Liver (tissue), 3 donors: ENCODE data around the gene TRAIP.

Experiments used
- GABPA ChIP-seq, 2 donors: IDR thresholded peaks in 1 of 2; conservative IDR thresholded peaks in 1 of 2; 2 replicates each; pipeline ENCODE4 v1.6.1; 2016; ENCODE audit warnings: antibody characterized with exemption in 2 of 2, mild to moderate bottlenecking in 1 of 2, moderate library complexity in 1 of 2
- JUND ChIP-seq, 2 donors: IDR thresholded peaks; 2 replicates each; pipeline ENCODE4 v1.6.1; 2016; ENCODE audit warnings: antibody characterized with exemption in 2 of 2
- RAD21 ChIP-seq, 2 donors: IDR thresholded peaks; 2 replicates each; pipeline ENCODE4 v1.6.1; 2016; ENCODE audit warnings: antibody characterized with exemption in 2 of 2, mild to moderate bottlenecking in 2 of 2
- SP1 ChIP-seq: IDR thresholded peaks from 2 replicates; pipeline ENCODE4 v1.6.1; 2018; ENCODE audit warnings: antibody characterized with exemption, mild to moderate bottlenecking
- TF ChIP-seq, protein P1 (sequence below): fragments of 150-350 bp; IDR thresholded peaks from 2 replicates; pipeline ENCODE4 v1.5.1; 2017; ENCODE audit warnings: improper control_type of control experiment, low read depth, low read length; ENCODE audit not compliant: missing input control
- TF ChIP-seq, protein P2 (sequence below): IDR thresholded peaks from 2 replicates; pipeline ENCODE4 v1.6.1; 2016; ENCODE audit warnings: antibody characterized with exemption
- TF ChIP-seq, protein P3 (sequence below): IDR thresholded peaks from 2 replicates; pipeline ENCODE4 v1.6.1; 2016; ENCODE audit warnings: antibody characterized with exemption, mild to moderate bottlenecking
- donor health status: healthy.
- donor health status: healthy.

DNA sequence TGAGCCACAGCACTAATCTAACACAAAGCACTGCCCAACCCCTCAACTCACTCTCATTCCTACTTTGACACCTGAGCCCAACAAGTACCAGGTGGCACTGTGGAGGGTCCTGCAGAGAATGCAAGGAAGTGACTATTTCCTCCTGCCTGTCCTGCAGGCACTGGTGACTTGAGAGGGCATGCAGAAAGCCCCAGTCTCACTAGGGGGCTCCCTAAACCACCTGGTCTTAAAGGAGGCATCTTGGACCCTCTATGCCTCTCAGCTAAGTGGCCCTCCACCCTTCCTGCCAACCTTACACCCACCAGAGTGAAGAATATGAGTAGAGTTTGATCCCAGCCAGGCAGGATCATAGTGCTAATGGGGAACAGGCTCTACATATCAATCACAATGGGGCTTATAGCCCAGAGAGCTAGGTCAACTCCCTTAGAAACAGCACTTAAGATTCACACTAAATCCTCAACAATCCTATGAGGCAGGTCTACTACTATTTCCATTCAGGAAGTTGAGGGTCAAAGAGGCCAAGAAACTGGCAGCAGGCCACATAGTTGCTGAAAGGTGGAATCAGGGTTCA lies 15.2 kb downstream of the TRAIP start:
- TF ChIP-seq, protein P1, sequence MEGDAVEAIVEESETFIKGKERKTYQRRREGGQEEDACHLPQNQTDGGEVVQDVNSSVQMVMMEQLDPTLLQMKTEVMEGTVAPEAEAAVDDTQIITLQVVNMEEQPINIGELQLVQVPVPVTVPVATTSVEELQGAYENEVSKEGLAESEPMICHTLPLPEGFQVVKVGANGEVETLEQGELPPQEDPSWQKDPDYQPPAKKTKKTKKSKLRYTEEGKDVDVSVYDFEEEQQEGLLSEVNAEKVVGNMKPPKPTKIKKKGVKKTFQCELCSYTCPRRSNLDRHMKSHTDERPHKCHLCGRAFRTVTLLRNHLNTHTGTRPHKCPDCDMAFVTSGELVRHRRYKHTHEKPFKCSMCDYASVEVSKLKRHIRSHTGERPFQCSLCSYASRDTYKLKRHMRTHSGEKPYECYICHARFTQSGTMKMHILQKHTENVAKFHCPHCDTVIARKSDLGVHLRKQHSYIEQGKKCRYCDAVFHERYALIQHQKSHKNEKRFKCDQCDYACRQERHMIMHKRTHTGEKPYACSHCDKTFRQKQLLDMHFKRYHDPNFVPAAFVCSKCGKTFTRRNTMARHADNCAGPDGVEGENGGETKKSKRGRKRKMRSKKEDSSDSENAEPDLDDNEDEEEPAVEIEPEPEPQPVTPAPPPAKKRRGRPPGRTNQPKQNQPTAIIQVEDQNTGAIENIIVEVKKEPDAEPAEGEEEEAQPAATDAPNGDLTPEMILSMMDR: no peak
- TF ChIP-seq, protein P2, sequence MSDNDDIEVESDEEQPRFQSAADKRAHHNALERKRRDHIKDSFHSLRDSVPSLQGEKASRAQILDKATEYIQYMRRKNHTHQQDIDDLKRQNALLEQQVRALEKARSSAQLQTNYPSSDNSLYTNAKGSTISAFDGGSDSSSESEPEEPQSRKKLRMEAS: no peak
- TF ChIP-seq RAD21 (IDR thresholded peaks at IDR 0.05): peak; percentile 34 to 43
- no peak for TF ChIP-seq GABPA (IDR thresholded peaks at IDR 0.05 in 1 of 2, conservative IDR thresholded peaks at IDR 0.05 in 1 of 2)
- TF ChIP-seq JUND (IDR thresholded peaks at IDR 0.05): no peak
- TF ChIP-seq SP1: no peak
- TF ChIP-seq, protein P3, sequence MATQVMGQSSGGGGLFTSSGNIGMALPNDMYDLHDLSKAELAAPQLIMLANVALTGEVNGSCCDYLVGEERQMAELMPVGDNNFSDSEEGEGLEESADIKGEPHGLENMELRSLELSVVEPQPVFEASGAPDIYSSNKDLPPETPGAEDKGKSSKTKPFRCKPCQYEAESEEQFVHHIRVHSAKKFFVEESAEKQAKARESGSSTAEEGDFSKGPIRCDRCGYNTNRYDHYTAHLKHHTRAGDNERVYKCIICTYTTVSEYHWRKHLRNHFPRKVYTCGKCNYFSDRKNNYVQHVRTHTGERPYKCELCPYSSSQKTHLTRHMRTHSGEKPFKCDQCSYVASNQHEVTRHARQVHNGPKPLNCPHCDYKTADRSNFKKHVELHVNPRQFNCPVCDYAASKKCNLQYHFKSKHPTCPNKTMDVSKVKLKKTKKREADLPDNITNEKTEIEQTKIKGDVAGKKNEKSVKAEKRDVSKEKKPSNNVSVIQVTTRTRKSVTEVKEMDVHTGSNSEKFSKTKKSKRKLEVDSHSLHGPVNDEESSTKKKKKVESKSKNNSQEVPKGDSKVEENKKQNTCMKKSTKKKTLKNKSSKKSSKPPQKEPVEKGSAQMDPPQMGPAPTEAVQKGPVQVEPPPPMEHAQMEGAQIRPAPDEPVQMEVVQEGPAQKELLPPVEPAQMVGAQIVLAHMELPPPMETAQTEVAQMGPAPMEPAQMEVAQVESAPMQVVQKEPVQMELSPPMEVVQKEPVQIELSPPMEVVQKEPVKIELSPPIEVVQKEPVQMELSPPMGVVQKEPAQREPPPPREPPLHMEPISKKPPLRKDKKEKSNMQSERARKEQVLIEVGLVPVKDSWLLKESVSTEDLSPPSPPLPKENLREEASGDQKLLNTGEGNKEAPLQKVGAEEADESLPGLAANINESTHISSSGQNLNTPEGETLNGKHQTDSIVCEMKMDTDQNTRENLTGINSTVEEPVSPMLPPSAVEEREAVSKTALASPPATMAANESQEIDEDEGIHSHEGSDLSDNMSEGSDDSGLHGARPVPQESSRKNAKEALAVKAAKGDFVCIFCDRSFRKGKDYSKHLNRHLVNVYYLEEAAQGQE: no peak
